ENCODE measurements around the gene ORC1. TPM values are rescaled to one million over a fixed set of nuclear protein-coding genes. Genes with fewer than 3 reads are reported as not detected.

ORC1 gene
- total RNA-seq, 2 experiments from 2014 or later, result 27.0 to 28.3 TPM

DNA sequence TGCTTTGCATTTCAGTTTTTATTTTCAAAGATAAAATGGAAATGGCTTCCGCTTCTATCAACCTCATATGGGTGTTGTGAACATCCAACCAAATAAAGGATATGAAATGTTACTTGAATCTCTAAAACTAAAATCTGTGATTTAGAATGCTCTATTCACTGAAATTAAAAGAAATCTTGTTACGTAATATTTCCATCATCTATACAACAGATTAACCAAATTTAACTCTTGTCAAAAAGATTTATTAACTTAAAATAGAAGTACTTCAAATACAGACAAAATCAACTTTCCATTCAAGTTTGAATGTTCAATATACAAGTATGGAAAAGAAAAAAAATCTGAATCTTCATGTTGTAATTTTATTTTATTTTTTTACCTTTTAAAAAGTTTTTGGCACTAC, 18.8 kb upstream of the ORC1 start:
- no peak for DNase-seq
- ChIA-PET POLR2A (interaction anchor here (0.9 to 2.5 kb wide), 15 partner anchors 8 to 419 kb away, joined by 3 to 144 read pairs (median 8); partner anchors contain the start of genes CC2D1B, ORC1, PRPF38A and SHISAL2A), CTCF (interaction anchor here (0.7 to 2.5 kb wide), 3 partner anchors 18 to 263 kb away, joined by 3 to 24 read pairs (median 17); partner anchors contain the start of genes ORC1 and PRPF38A)
- H3K27me3 Mint-ChIP-seq, result no peaks in the 10 kb centered on the region
- H3K9me3 Mint-ChIP-seq, result no peaks in the 10 kb centered on the region
- peak overlapping the region; percentile 66 for H3K27ac Mint-ChIP-seq
- no peak overlapping the region for H3K4me3 Mint-ChIP-seq
- peaks cover 47% of the 10 kb centered on the region for H3K4me1 Mint-ChIP-seq
- peaks cover 56% of the 10 kb centered on the region for H3K36me3 Mint-ChIP-seq (ENCODE audit: low read depth)

DNA sequence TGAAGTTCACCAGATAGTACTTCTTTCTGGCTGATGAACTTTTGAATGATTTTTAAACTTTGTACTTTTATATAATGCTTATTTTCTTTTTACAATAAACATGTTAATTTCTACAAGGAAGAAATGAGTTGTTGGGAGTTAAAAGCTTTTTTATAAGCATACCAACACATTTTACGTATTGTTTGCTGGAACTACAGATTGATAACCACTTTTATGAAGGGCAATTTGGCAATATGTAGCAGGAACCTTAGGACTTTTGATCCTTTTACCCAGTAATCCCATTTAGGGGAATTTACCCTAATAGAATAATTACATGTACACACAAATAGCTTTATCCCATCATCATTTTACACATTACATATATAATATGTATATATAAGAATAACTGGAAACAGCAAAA, 16.5 kb upstream of the ORC1 start:
- peaks cover 64% of the 10 kb centered on the region for H3K36me3 Mint-ChIP-seq (ENCODE audit: low read depth)
- H3K27ac Mint-ChIP-seq, result no peak overlapping the region
- peaks cover 38% of the 10 kb centered on the region for H3K4me1 Mint-ChIP-seq
- ChIA-PET POLR2A (interaction anchor here (1.6 to 5.3 kb wide), 2 partner anchors 16 to 132 kb away, joined by 5 to 39 read pairs; partner anchors contain the start of genes ORC1, PRPF38A and TUT4), CTCF (interaction anchor here (0.6 kb wide), 1 partner anchor 205 kb away, joined by 3 read pairs; no protein-coding TSS in a partner anchor)
- no peaks in the 10 kb centered on the region for H3K27me3 Mint-ChIP-seq
- H3K4me3 Mint-ChIP-seq, result no peak overlapping the region
- no peak for DNase-seq
- no peaks in the 10 kb centered on the region for H3K9me3 Mint-ChIP-seq

DNA sequence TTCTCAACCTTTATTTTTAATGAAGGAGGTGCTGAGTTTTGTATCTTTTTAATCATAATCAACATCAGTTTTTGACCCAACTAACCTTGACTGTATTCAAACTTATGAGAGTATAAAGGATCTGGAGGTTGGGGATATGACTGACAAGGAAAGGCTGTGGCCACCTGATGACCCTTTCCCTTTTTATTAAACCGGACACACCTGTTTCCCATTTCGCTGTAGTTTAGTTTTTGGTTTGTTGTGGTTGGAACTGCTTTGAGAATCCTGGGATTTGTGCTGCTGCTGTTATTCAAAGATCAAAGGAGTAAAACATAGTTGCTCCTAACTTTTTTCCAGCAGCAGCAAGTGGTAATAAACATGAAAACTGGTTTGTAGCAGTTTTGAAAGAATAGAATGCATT, 12.6 kb upstream of the ORC1 start:
- H3K9me3 Mint-ChIP-seq, result no peaks in the 10 kb centered on the region
- no peak overlapping the region for H3K27ac Mint-ChIP-seq
- DNase-seq, result no peak
- H3K27me3 Mint-ChIP-seq, result no peaks in the 10 kb centered on the region
- peaks cover 13% of the 10 kb centered on the region for H3K4me1 Mint-ChIP-seq
- peaks cover 77% of the 10 kb centered on the region for H3K36me3 Mint-ChIP-seq (ENCODE audit: low read depth)
- H3K4me3 Mint-ChIP-seq, result no peak overlapping the region
- ChIA-PET POLR2A (interaction anchor here (1.6 to 5.3 kb wide), 2 partner anchors 10 to 12 kb away, joined by 4 to 39 read pairs; partner anchors contain the start of genes ORC1 and PRPF38A), CTCF (no interaction called here)

DNA sequence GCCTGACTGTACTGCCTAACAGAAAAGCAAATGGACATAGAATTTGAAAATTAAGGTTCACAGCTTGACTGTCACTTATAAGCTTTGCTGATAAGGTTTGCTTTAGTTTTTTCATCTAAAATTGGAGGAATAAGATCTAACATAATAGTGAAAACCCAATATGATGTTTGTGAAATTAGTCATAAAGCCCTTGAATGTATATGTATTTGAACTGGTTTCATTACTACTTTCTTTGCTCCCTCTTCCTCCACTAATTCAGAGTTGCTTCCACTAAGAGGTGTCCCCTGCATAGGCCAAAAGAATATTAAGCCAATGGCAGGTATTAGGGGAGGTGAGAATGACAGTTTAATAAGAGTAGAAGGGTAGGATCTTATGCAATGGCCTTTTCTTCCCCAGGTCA, 10.7 kb upstream of the ORC1 start:
- CTCF ChIA-PET, result interaction anchor here (1.3 kb wide), 1 partner anchor 15 kb away, joined by 3 read pairs; no protein-coding TSS in a partner anchor
- H3K9me3 Mint-ChIP-seq, result no peaks in the 10 kb centered on the region
- no peaks in the 10 kb centered on the region for H3K27me3 Mint-ChIP-seq
- no peak for DNase-seq
- POLR2A ChIA-PET, result interaction anchor here (1.2 to 3.5 kb wide), 2 partner anchors 9 to 10 kb away, joined by 7 to 23 read pairs; partner anchors contain the start of genes ORC1 and PRPF38A
- no peak overlapping the region for H3K4me3 Mint-ChIP-seq
- peaks cover 13% of the 10 kb centered on the region for H3K4me1 Mint-ChIP-seq
- H3K36me3 Mint-ChIP-seq (ENCODE audit: low read depth), result peaks cover 84% of the 10 kb centered on the region
- no peak overlapping the region for H3K27ac Mint-ChIP-seq

DNA sequence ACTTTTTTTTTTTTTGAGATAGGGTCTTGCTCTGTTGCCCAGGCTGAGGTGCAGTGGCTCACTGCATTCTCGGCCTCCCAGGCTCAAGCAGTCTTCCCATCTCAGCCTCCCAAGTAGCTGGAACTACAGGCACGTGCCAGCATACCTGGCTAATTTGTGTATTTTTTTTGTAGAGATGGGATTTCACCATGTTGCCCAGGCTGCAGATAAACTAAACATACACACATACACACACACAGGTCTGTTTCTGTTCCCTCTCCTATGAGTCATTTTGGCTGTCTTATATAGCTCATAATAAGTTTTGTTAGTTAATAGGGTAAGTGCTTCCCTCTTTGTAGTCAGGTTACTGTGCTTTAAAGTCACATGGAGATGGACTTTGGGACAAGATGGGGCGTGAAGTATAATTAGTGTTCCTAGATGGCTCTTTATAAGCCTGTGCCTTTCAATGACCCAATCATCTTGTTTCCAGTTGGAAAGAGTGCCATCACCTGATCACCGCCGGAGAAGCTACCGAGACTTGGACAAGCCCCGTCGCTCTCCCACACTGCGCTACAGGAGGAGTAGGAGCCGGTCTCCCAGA, 9.3 kb upstream of the ORC1 start:
- H3K4me3 Mint-ChIP-seq, result no peak overlapping the region
- CTCF ChIA-PET, result interaction anchor here (2.0 kb wide), 1 partner anchor 9 kb away, joined by 8 read pairs; the partner anchor contains the start of genes ORC1 and PRPF38A
- H3K4me1 Mint-ChIP-seq, result peaks cover 9% of the 10 kb centered on the region
- DNase-seq, result no peak
- no peak overlapping the region for H3K27ac Mint-ChIP-seq
- POLR2A ChIA-PET, result interaction anchor here (0.8 to 3.5 kb wide), 2 partner anchors 9 to 10 kb away, joined by 3 to 23 read pairs; partner anchors contain the start of genes ORC1 and PRPF38A
- no peaks in the 10 kb centered on the region for H3K27me3 Mint-ChIP-seq
- no peaks in the 10 kb centered on the region for H3K9me3 Mint-ChIP-seq
- H3K36me3 Mint-ChIP-seq (ENCODE audit: low read depth), result peaks cover 83% of the 10 kb centered on the region

DNA sequence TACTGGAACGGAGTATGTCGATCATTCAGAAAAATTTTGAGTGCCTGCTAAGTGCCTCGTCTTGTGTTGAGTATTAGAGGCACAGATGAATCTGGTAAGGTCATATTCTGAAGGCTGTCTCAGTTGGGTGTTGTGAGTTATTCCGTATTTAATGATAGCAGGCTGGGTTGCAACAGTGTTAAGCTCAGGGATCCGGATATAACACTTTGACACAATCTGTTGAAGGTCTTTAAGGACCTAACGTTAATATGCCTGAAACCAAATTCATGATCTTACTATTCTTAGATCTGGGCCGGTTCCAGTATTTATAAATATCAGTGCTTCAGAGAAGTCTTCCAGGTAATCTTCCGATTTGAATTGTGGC, 734 bp upstream of the ORC1 start:
- ChIA-PET POLR2A (interaction anchor here (0.6 to 6.1 kb wide), 34 partner anchors 9 to 922 kb away, joined by 3 to 144 read pairs (median 7); partner anchors contain the start of genes BTF3L4, CC2D1B, GPX7 and KTI12), CTCF (interaction anchor here (0.6 to 3.8 kb wide), 18 partner anchors 9 to 516 kb away, joined by 3 to 37 read pairs (median 4); partner anchors contain the start of genes ECHDC2, SHISAL2A and TUT4)
- Mint-ChIP-seq H3K4me3 (peak overlapping the region; percentile 100), H3K27me3 (no peaks in the 10 kb centered on the region), H3K4me1 (peaks cover 63% of the 10 kb centered on the region), H3K27ac (peak overlapping the region; percentile 100), H3K36me3 (ENCODE audit: low read depth) (peaks cover 72% of the 10 kb centered on the region), H3K9me3 (no peaks in the 10 kb centered on the region)
- no peak for DNase-seq

DNA sequence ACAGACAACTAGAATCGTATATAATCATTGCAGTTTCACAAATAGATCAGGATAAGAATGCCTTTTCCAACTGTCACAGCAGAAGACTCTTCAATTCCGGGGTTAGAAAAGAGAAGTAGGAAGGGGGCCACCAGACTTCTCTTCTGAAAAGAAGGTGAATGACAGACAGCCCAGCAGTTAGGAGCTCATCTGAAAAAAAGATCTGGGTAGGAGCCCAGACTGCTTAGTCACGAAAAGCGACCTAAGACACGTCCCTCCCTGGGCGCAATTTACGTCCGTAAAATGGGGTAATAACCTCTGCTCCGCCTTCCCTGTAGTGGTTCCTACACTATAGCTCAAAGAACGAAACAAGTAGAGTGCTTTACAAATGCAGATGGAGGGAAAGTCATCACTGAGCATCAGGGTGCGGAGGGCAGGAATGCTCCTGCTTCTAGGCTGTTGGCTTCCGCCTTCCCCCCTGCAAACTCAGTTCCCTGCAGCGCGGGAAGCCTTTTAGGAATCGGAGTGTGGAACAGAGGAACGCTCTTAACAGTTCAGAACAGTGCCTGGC, 582 bp downstream of the ORC1 start:
- H3K27ac Mint-ChIP-seq, result peak overlapping the region; percentile 100
- ChIA-PET POLR2A (interaction anchor here (0.7 to 6.1 kb wide), 45 partner anchors 10 to 923 kb away, joined by 3 to 144 read pairs (median 6); partner anchors contain the start of genes BTF3L4, CC2D1B, GPX7 and KTI12), CTCF (interaction anchor here (0.6 to 3.8 kb wide), 17 partner anchors 10 to 438 kb away, joined by 3 to 37 read pairs (median 4); partner anchors contain the start of genes SHISAL2A and TUT4)
- peak overlapping the region; percentile 100 for H3K4me3 Mint-ChIP-seq
- H3K9me3 Mint-ChIP-seq, result no peaks in the 10 kb centered on the region
- H3K4me1 Mint-ChIP-seq, result peaks cover 67% of the 10 kb centered on the region
- DNase-seq, result peak; percentile 74
- no peaks in the 10 kb centered on the region for H3K27me3 Mint-ChIP-seq
- H3K36me3 Mint-ChIP-seq (ENCODE audit: low read depth), result peaks cover 73% of the 10 kb centered on the region

DNA sequence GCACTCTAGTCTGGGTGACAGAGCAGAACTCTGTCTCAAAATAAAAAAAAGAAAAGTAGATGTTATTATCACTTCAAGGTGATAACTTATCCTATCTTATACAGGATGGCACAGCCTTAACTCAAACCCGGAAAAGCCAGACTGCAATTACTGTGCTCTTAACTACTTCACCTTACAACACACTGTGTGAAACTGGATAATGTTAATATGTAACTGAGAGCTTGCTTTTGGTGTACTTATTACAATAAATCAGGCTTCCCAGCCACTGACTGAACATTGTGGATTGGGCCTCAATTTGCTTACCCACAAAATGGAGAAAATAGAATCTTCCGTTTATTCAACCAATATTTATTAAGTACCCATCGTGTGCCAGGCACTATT, 1.4 kb downstream of the ORC1 start:
- H3K4me1 Mint-ChIP-seq, result peaks cover 63% of the 10 kb centered on the region
- peaks cover 68% of the 10 kb centered on the region for H3K36me3 Mint-ChIP-seq (ENCODE audit: low read depth)
- POLR2A ChIA-PET, result interaction anchor here (1.3 to 6.1 kb wide), 5 partner anchors 16 to 150 kb away, joined by 3 to 144 read pairs (median 39); partner anchors contain the start of genes CC2D1B and TUT4
- peak overlapping the region; percentile 100 for H3K4me3 Mint-ChIP-seq
- H3K27ac Mint-ChIP-seq, result peak overlapping the region; percentile 100
- DNase-seq, result no peak
- CTCF ChIA-PET, result interaction anchor here (1.7 to 3.8 kb wide), 2 partner anchors 9 to 21 kb away, joined by 4 to 24 read pairs; no protein-coding TSS in a partner anchor
- H3K9me3 Mint-ChIP-seq, result no peaks in the 10 kb centered on the region
- H3K27me3 Mint-ChIP-seq, result no peaks in the 10 kb centered on the region

DNA sequence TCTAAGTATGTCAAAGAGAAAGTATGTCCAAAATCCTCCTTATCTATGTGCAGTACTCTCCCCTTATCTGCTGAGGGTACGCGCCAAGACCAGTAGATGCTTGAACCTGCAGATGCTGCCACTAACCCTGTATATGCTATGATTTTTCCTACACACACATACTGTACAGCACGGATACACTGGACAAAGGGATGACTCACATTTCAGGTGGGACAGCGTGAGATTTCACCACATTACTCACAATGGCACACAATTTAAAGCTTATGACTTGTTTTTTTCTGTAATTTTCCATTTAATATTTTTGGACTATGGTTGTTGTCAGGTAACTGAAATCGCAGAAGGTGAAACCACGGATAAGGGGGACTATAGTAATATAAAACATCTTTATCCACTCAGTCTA, 4.1 kb downstream of the ORC1 start:
- no peaks in the 10 kb centered on the region for H3K9me3 Mint-ChIP-seq
- peaks cover 65% of the 10 kb centered on the region for H3K36me3 Mint-ChIP-seq (ENCODE audit: low read depth)
- H3K27me3 Mint-ChIP-seq, result no peaks in the 10 kb centered on the region
- no peak for DNase-seq
- ChIA-PET POLR2A (interaction anchor here (1.2 to 6.1 kb wide), 2 partner anchors 11 to 24 kb away, joined by 3 to 144 read pairs; no protein-coding TSS in a partner anchor), CTCF (interaction anchor here (1.0 kb wide), 1 partner anchor 16 kb away, joined by 3 read pairs; no protein-coding TSS in a partner anchor)
- no peak overlapping the region for H3K4me3 Mint-ChIP-seq
- peaks cover 49% of the 10 kb centered on the region for H3K4me1 Mint-ChIP-seq
- no peak overlapping the region for H3K27ac Mint-ChIP-seq

DNA sequence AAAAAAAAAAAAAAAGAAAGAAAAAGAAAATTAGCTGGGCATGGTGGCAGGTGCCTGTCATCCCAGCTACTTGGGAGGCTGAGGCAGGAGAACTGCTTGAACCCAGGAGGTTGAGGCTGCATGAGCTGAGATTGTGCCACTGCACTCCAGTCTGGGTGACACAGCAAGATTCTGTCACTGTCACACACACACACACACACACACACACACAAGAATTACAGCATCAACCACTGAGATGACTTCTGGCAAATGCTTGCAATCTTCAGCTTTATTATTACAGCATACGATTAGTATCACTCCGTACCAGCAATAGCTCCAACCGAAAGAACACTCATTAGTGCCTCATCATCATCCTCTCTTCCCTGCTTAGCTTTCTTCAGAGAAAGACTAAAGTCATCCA, 4.6 kb downstream of the ORC1 start:
- Mint-ChIP-seq H3K36me3 (ENCODE audit: low read depth) (peaks cover 69% of the 10 kb centered on the region), H3K4me3 (no peak overlapping the region), H3K27ac (no peak overlapping the region), H3K27me3 (no peaks in the 10 kb centered on the region), H3K9me3 (no peaks in the 10 kb centered on the region), H3K4me1 (peaks cover 49% of the 10 kb centered on the region)
- CTCF ChIA-PET, result interaction anchor here (0.6 to 1.0 kb wide), 2 partner anchors 16 to 183 kb away, joined by 3 to 4 read pairs; no protein-coding TSS in a partner anchor
- DNase-seq, result no peak
- POLR2A ChIA-PET, result interaction anchor here (0.8 kb wide), 1 partner anchor 304 kb away, joined by 3 read pairs; no protein-coding TSS in a partner anchor

DNA sequence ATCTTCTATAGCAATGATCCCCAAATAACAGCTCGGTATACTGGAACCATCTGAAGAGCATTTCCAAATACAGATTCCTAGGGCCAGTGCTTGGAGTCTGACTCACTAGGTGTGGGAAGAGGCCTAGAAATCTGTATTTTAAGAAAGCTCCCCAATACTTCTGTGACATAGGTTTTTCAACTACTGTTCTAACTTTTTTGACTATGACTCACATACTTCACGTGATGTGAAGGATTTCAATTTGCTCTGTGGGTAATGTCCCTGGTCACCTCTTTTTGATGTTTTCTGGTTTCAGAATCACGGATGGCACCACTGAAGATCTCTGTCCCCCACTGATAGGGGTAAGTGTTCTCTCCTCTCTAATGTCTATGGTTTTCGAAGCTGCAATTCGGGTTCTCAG, 11.0 kb downstream of the ORC1 start:
- Mint-ChIP-seq H3K4me3 (no peak overlapping the region), H3K9me3 (no peaks in the 10 kb centered on the region), H3K4me1 (peaks cover 17% of the 10 kb centered on the region), H3K27me3 (no peaks in the 10 kb centered on the region), H3K36me3 (ENCODE audit: low read depth) (peaks cover 67% of the 10 kb centered on the region), H3K27ac (no peak overlapping the region)
- CTCF ChIA-PET, result interaction anchor here (1.6 kb wide), 1 partner anchor 10 kb away, joined by 4 read pairs; the partner anchor contains the start of genes ORC1 and PRPF38A
- POLR2A ChIA-PET, result interaction anchor here (0.6 to 3.3 kb wide), 2 partner anchors 11 to 14 kb away, joined by 3 to 14 read pairs; partner anchors contain the start of genes ORC1 and PRPF38A
- DNase-seq, result no peak

DNA sequence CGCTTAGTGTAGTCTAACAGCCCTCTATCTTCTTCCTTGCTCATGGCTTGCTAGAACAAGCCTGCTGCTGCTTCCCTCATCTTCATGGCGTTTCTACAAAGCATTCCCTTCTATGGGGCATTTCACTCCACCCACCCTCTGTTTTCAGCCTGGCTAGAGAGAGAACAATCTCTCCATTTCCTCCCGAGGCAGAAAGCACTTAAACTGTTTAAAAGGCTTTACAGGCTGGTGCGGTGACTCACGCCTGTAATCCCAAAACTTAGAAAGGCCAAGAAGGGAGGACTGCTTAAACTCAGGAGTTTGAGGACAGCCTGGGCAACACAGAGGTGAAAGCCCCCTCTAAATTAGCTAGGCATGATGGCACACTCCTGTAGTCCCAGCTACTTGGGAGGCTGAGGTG, 17.8 kb downstream of the ORC1 start:
- Mint-ChIP-seq H3K4me1 (peaks cover 6% of the 10 kb centered on the region), H3K4me3 (no peak overlapping the region), H3K9me3 (no peaks in the 10 kb centered on the region), H3K27ac (no peak overlapping the region), H3K27me3 (no peaks in the 10 kb centered on the region), H3K36me3 (ENCODE audit: low read depth) (peaks cover 69% of the 10 kb centered on the region)
- POLR2A ChIA-PET, result no interaction called here
- CTCF ChIA-PET, result no interaction called here
- DNase-seq, result no peak

Measured in activated CD4-positive, alpha-beta memory T cell treated with anti-CD3 and anti-CD28 coated beads, Interleukin-2, amount 10 ng/mL, durations not matched to agents 7 days and 5 days (primary cell).